Erythroblast (primary cell): ENCODE results near the gene THADA.

Experiments used
- GATA1 ChIP-seq: IDR thresholded peaks from 2 replicates; pipeline ENCODE4 v1.6.1; 2011; ENCODE audit warnings: low read depth, mild to moderate bottlenecking, control low read depth, low read length, moderate library complexity
- POLR2A ChIP-seq: IDR thresholded peaks from 2 replicates; pipeline ENCODE4 v1.6.1; 2011; ENCODE audit warnings: mild to moderate bottlenecking, low read length

- TF ChIP-seq POLR2A (no peak), GATA1 (no peak)
These were observed 403.8 kb downstream of the THADA start for GRCh38 chr2:43191947-43192516.
